DMS79 treated with DMSO at 0.1 percent for 48 hours (cell line): ENCODE data around the gene FZR1.

Source experiments
- DNase-seq: peaks from one replicate; lab custom pipeline; 2025; lab: John Stamatoyannopoulos, UW

FZR1 gene

DNA sequence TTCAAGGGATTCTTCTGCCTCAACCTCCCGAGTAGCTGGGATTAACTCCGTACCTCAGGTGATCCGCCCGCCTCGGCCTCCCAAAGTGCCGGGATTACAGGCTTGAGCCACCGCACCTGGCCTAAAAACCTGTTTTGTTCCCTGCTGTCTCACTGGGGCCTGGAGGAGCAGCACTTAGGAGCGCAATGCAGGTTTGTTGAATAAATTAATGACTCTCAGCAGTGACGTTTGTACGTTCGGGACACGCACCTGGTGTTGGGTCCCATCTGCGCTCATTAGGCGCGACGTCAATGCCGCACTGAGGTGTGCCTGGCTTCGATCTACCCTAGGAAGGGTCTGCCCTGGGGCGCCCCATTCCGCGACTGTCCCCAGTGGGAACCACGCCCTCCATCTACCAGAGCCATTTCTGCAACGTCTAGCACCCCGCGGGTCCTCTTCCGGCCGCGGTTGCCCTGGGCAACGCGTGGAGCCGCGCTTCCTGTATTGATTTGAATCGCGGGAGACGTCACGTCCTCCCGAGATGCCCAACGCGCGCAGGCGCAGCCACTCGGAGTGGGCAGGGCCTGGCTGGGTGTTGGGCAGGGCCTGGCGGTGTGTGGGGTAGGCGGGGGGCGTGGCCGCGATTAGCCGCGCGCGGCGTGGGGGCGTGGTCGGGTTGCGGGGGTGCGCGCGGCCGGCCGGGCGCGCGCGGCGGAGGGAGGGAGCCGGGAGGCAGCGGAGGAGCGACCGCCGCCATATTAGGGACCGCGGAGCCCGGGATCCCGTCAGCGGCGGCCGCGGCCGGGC is at the start of gene FZR1:
TSS of gene FZR1 (plus strand) at position 714 of the 786 bp plus-strand sequence. CDS start 16,679 bp downstream, outside the sequence.
- DNase-seq, result peak; percentile 94

- DNase-seq, result no peak
Observed at GRCh38 chr19:3456925-3457527, 49.1 kb upstream of the FZR1 start.

DNA sequence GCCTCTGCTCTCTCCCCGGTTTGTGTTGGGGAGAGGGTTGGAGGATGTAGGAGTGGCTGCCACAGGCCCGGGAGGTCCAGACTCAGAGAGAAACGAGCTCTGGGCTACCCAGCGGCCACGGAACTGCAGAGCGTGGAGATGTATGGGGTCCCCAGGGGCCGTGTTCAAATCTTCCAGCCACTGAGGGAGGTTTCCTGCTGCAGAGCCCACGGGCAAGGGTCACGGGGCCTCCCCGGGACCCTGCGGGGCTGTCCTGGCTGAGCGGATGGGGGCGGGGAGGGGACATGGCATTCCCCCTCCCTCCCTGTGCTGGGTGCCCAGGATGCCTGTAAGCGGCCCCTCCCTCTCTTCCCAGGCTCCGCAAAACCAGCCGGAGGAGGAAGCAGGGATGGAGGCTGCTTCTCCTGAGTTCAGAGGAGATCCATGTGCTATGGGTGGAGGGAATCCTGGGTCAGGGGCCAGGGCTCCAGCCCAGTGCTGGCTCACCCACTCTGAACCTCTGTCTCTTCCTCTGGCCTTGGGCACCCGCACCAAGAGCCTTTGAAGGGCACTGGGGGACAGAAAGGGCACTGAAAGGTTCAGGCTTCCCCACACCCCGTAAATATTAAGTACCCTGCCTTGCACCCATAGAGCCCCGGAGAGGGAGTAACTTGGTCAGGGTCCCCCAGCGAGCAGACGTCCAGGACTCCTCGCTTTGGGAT is 48.4 kb upstream of the FZR1 start:
- DNase-seq, result no peak

DNA sequence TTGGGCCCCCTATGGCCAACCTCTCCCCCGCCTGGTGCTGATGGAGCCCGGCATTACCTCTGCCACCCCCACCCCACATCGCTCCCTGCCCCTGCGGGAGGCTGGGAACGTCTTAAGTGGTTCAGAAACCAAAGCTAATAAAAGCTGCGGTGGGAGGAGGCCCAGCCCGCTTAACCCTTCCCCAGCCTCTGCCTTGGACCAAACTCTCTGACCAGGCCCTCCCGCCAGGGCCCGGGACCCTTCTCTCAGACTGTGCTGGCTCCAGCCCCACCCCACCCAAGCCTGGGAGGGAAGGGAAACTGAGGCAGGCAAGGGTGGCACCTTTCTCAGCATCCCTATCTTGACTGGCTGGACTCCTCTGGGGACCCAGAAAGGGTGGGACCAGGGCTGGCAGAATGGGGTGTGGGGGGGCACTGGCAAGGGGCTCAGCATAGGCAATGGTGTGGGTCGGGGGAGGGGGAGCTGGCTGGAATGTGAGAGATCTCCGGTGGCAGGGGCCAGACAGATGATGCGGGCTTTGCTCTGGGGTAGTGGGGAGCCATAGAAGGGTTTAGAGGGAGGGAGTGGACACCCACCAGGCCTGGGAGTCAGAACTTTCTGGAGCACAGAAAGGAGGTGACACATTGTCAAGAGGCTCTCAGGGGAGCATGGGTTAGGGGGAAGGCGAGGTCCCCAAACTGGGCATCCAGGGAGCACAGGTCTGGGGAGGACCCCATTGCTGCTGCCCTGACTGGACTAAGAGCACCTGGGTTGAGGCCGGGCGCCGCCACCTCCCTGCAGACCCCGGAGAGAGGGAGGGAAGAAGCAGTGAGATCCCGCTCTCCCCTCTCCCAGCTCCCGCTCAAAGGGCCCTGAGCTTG is 47.7 kb upstream of the FZR1 start:
- DNase-seq, result no peak

- DNase-seq, result no peak
Observed at GRCh38 chr19:3459089-3459881, 46.8 kb upstream of the FZR1 start.

- no peak for DNase-seq
Observed at GRCh38 chr19:3459965-3460582, 46.0 kb upstream of the FZR1 start.

- DNase-seq, result no peak
Observed at GRCh38 chr19:3462991-3463713, 43.0 kb upstream of the FZR1 start.

GRCh38 chr19:3463714-3464586 is 42.2 kb upstream of the FZR1 start:
- DNase-seq, result no peak

GRCh38 chr19:3464587-3465235 is 41.4 kb upstream of the FZR1 start:
- DNase-seq, result no peak

DNA sequence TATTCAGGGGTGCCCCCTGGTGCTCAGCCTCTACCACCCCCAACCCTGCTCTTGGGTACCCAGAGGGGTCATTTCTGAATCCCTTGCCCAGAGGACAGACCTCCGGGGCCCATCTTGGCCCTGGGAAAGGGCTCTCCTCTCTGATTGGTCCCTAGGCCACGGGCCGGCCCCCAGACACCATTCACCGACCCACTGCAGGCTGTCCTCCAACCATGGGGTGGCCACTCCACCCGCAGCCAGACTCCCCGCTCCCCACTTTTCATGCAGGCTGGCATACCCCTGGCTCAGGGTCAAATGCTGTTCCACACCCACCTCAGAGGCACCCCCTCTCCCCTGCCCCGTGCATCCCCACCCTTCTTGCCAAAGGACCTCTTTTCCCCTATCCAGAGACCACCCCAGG is 40.6 kb upstream of the FZR1 start:
- DNase-seq, result no peak

DNA sequence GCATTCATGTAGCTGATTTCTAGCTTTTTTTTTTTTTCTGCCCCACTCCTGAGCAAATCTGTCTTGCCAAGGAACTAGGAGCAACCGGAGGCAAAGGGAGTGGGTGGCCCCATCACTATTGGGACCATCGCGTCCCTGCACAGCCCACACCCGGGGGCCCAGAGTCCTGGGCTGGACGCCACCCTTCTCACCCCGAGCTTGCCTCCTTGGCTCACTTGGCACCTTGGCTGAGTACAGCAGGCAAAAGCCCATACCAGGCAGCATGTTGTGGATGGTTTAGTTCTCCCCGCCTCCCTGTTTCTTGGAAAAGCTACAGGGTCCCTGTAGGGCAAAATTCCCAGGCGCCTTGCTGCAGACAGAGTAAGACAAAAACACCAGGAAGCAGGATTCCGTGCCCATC is 39.5 kb upstream of the FZR1 start:
- DNase-seq, result no peak

GRCh38 chr19:3467437-3468198 is 38.5 kb upstream of the FZR1 start:
- DNase-seq, result no peak

- no peak for DNase-seq
Observed at GRCh38 chr19:3468211-3468610, 37.9 kb upstream of the FZR1 start.

DNA sequence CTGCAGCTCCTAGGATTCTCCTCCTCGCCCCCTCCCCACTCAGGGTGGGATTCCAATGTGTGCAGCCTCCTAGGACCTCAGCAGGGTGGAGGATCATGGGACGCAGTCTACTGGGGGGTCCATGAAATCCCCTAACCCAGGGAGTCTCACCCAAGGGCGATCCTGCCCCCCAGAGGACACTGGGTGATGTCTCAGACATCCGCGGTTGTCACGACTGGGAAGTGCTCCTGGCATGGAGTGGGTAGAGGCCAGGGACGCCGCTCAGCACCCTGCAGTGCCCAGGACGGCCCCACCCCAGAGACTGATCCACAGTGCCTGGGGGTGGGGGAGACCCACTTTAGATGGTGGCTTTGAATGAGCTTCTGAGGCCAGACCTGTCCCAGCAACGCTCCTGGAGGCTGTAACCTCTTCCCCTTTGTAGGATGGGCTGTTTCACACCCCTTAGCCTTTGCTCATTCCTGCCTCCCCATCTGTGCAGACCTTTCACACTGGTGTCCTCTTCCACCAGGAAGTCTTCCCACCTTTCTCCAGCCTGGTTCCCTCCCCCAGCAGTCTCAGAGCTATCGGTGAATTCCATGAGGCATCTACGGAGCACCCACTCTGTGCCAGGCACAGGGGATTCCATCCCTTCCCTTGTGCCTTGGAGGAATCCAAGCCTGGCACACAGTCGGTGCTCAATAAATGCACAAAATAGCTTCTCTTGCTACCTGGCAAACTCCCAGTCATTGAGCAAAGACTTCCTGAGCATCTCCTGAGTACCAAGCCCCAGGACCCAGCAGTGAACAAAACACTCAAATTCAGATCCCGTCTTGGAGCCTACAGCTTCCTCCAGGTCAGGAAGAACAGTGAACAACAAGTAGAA is 36.2 kb upstream of the FZR1 start:
- DNase-seq, result no peak

DNA sequence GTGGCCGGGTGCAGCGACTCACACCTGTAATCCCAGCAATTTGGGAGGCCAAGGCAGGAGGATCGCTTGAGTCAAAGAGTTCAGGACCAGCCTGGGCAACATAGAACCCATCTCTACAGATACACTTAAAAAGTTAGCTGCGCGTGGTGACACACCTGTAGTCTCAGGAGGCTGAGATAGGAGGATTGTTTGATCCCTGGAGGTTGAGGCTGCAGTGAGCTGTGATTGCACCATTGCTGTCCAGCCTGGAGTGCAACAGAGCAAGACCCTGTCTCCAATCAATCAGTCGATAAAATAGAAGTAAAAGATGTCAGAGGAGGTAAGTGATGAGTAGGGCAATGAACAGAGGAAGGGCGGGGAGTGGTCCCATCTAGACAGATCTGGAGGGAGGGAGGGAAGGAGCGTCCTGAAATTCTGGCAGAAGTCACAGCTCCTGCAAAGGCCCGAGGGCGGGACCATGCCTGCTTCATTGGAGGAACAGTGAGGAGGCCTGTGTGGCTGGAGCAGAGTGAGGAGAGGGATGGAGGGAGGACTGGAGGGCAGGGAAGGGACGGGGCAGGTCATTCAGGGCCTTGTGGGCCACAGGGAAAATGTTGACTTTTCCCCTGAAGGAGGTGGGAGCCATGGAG is 35.5 kb upstream of the FZR1 start:
- DNase-seq, result no peak

DNA sequence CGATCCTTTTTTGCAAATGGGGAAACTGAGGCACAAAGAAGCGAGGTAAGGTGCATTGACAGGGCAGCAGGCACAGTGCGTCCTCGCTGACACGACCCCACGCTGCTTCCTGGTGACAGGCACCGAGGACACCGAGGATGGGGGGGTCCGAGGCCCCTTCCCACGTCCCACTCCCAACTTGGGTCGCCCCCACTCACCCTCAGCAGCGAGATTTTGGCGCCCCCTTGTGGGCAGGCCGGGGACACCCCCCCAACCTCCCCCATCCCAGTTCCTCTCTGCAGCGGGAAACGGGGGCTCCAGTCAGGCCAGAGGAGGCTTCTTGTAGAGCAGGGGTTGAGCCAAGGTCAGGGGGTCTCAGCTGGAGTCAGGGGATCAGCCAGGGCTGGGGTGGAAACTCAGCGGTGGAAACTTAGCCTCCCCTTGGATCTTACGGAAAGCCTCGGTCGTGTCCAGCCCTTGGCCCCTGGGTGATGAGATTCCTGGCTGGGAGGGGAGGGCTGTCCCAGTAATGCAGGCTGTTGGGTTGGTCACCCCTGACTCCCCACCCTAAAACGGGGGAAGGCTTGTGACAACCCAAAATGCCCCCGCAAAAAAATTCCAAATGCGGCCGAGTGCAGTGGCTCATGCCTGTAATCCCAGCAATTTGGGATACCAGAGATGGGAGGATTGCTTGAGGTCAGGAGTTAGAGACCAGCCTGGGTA is 34.0 kb upstream of the FZR1 start:
- DNase-seq, result no peak
